ENCODE data around the gene MAP2K3. TPM values are rescaled to one million over a fixed set of nuclear protein-coding genes. Genes with fewer than 3 reads are reported as not detected.

MAP2K3 gene
- polyA plus RNA-seq, 1 experiment, result 41.8 TPM

- H3K36me3 ChIP-seq (ENCODE audit: control insufficient read depth, insufficient read depth, low read length), result no peaks in the 10 kb centered on the region
- POLR2A ChIA-PET, result interaction anchor here (0.6 kb wide), 1 partner anchor 192 kb away, joined by 5 read pairs; no protein-coding TSS in a partner anchor
Measured at GRCh38 chr17:21359483-21359840, 75.0 kb downstream of the MAP2K3 start.

GRCh38 chr17:21360048-21360447 is 75.5 kb downstream of the MAP2K3 start:
- H3K4me3 ChIP-seq (ENCODE audit: low read depth, low read length), result no peak overlapping the region
- H3K36me3 ChIP-seq (ENCODE audit: control insufficient read depth, insufficient read depth, low read length), result no peaks in the 10 kb centered on the region
- TF ChIP-seq CTCF (IDR thresholded peaks at IDR 0.05; ENCODE audit: insufficient read depth, low read depth, low read length), result no peak
- ChIA-PET CTCF (interaction anchor here (2.2 kb wide), 1 partner anchor 11 kb away, joined by 8 read pairs; no protein-coding TSS in a partner anchor), POLR2A (no interaction called here)
- H3K27me3 ChIP-seq (ENCODE audit: control insufficient read depth, insufficient read depth, low read length), result peaks cover 5% of the 10 kb centered on the region
- no peak for DNase-seq (ENCODE audit: low read depth)

More at GRCh38 chr17:21359483-21359840, 75.0 kb downstream of the MAP2K3 start:
- Histone ChIP-seq H3K27me3 (ENCODE audit: control insufficient read depth, insufficient read depth, low read length) (peaks cover 5% of the 10 kb centered on the region), H3K4me3 (ENCODE audit: low read depth, low read length) (no peak overlapping the region)
- DNase-seq (ENCODE audit: low read depth), result no peak
- no peak for TF ChIP-seq CTCF (IDR thresholded peaks at IDR 0.05; ENCODE audit: insufficient read depth, low read depth, low read length)
- CTCF ChIA-PET, result interaction anchor here (2.2 kb wide), 1 partner anchor 11 kb away, joined by 8 read pairs; no protein-coding TSS in a partner anchor

- DNase-seq (ENCODE audit: low read depth), result no peak
- TF ChIP-seq CTCF (IDR thresholded peaks at IDR 0.05; ENCODE audit: insufficient read depth, low read depth, low read length), result no peak
- no peaks in the 10 kb centered on the region for H3K36me3 ChIP-seq (ENCODE audit: control insufficient read depth, insufficient read depth, low read length)
- CTCF ChIA-PET, result interaction anchor here (1.0 to 2.2 kb wide), 2 partner anchors 9 to 16 kb away, joined by 3 to 8 read pairs; no protein-coding TSS in a partner anchor
- peaks cover 5% of the 10 kb centered on the region for H3K27me3 ChIP-seq (ENCODE audit: control insufficient read depth, insufficient read depth, low read length)
- POLR2A ChIA-PET, result no interaction called here
- H3K4me3 ChIP-seq (ENCODE audit: low read depth, low read length), result no peak overlapping the region
Measured at GRCh38 chr17:21361020-21361809, 76.7 kb downstream of the MAP2K3 start.

GRCh38 chr17:21362331-21362931 is 77.9 kb downstream of the MAP2K3 start:
- no peak for TF ChIP-seq CTCF (IDR thresholded peaks at IDR 0.05; ENCODE audit: insufficient read depth, low read depth, low read length)
- Histone ChIP-seq H3K36me3 (ENCODE audit: control insufficient read depth, insufficient read depth, low read length) (no peaks in the 10 kb centered on the region), H3K4me3 (ENCODE audit: low read depth, low read length) (no peak overlapping the region), H3K27me3 (ENCODE audit: control insufficient read depth, insufficient read depth, low read length) (peaks cover 3% of the 10 kb centered on the region)
- ChIA-PET CTCF (no interaction called here), POLR2A (no interaction called here)
- no peak for DNase-seq (ENCODE audit: low read depth)

GRCh38 chr17:21363776-21364642 is 79.5 kb downstream of the MAP2K3 start:
- ChIA-PET POLR2A (no interaction called here), CTCF (no interaction called here)
- H3K4me3 ChIP-seq (ENCODE audit: low read depth, low read length), result no peak overlapping the region
- DNase-seq (ENCODE audit: low read depth), result no peak
- H3K36me3 ChIP-seq (ENCODE audit: control insufficient read depth, insufficient read depth, low read length), result no peaks in the 10 kb centered on the region
- H3K27me3 ChIP-seq (ENCODE audit: control insufficient read depth, insufficient read depth, low read length), result peaks cover 3% of the 10 kb centered on the region
- TF ChIP-seq CTCF (IDR thresholded peaks at IDR 0.05; ENCODE audit: insufficient read depth, low read depth, low read length), result no peak
